ENCODE data around the gene BIN1.

The BIN1 gene, protein sequence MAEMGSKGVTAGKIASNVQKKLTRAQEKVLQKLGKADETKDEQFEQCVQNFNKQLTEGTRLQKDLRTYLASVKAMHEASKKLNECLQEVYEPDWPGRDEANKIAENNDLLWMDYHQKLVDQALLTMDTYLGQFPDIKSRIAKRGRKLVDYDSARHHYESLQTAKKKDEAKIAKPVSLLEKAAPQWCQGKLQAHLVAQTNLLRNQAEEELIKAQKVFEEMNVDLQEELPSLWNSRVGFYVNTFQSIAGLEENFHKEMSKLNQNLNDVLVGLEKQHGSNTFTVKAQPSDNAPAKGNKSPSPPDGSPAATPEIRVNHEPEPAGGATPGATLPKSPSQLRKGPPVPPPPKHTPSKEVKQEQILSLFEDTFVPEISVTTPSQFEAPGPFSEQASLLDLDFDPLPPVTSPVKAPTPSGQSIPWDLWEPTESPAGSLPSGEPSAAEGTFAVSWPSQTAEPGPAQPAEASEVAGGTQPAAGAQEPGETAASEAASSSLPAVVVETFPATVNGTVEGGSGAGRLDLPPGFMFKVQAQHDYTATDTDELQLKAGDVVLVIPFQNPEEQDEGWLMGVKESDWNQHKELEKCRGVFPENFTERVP
- 131 to 160 reads per million in 2 donors for total RNA-seq

GRCh38 chr2:127106991-127107621, at the start of gene BIN1:
Gene BIN1, minus strand, starts transcription at chr2:127107154. Its CDS starts 211 bp downstream, at chr2:127106943.
- DNase-seq: peak; percentile 57

DNA sequence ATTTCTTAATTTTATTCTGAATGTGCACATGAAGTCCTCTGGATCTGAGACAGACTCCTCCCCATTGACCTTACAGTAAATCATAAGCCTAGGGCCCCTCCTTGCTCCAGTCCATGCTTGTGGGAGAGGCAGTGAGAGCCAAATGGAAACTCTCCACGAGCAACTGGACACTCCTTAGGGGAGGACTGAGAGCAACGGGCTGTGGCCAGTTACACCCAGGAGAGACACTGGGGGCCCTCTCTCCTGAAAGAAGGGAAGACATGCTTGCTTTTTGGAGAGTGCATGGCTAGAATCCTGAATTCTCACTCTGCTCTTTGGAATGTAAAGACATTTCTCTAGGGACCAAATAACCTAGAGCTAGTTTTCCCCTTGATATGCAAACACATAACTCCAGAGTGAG, 49.0 kb upstream of the BIN1 start:
- no peak for DNase-seq

DNA sequence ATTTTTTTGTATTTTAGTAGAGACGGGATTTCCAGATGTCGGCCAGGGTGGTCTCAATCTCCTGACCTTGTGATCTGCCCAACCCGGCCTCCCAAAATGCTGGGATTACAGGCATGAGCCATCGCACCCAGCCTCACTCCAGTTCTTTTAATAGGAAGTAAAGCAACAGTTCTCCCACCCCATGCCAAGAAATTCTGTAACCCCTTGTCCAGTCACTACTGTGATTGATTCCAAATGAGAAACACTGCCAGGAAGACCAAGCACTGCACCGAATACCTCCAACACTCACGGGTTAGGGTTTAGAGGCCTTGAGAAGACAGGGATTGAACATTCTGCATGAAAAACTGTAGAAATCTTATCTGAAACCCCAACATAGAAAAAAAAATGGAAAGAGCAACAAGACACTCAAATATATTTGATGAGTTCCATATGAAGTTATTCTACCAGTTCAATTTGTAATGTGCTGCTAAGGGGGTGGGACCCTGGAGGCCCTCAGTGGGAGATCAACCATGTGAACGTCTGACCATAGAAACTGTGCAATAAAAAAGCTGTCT, 48.2 kb upstream of the BIN1 start:
- DNase-seq: no peak

DNA sequence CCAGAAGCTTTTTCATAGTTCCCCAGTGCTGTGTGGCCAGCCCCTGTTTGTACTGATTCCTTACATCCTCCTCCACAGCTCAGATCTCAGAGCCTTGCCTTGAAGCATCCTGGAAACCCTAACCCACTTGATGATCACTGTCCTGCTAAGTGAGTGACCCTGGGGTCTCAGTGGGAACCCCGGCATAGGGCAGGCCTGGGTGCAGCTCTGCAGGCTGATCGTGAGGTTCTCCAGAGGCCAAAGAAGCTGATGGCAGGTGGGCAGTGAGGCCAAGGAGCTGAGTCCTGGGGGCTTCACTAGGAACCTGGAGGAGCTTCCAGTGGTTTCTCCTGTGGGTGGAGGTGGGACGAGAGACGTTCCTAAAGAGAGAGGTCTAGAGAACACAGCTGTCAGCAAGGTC, 47.4 kb upstream of the BIN1 start:
- no peak for DNase-seq

GRCh38 chr2:127153691-127154158, 46.8 kb upstream of the BIN1 start:
- no peak for DNase-seq

- DNase-seq: no peak
Observed at GRCh38 chr2:127150996-127151395, 44.0 kb upstream of the BIN1 start.

DNA sequence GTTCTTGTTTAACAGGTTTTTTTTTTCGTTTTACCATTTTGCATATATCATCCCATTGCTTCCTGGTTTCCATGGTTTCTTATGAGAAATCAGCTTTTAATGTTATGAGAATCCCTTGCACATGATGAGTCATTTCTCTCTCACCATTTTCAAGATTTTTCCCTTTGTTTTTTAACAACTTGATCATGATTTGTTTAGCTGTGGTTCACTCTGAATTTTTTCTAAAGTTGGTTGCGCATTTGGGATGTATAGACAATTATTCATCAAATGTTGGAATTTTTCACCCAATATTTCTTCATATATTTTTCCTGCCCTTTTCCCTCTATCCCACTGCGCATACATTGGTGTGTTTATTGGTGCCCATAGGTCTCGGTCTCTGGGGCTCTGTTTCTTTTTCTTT, 42.4 kb upstream of the BIN1 start:
- no peak for DNase-seq

DNA sequence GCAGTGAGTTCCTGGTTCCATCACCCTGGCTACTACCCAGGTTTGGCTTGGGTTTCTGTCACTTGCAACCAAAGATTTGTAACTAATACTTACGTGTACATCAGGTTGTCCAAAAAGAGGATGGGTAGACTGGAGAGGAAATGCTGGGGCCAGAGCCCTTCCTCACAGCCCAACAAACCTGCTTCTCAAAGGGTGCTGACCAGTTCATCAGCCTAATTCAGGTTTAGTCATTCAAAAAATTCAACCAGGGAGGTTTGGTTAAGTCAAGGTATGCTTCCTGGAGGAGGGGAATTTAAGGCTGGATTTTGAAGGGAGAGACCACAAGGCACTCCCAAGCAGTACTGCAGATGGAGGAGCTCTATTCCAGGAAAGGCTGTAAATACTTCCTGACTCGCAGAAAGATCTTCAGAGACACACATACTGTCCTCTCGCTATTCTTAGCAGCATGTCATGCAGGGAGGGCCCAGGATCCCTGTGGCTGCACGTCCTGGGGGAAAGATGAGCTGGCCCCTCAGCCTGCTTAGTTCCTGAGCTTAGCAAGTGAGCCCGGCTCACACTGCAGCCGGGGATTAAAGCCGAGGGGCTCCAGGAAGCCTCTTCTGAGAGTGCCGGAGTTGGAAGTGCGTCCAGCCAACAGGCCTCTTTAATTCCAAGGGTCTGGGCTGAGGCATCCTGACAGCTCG, 40.0 kb upstream of the BIN1 start:
- DNase-seq: no peak

DNA sequence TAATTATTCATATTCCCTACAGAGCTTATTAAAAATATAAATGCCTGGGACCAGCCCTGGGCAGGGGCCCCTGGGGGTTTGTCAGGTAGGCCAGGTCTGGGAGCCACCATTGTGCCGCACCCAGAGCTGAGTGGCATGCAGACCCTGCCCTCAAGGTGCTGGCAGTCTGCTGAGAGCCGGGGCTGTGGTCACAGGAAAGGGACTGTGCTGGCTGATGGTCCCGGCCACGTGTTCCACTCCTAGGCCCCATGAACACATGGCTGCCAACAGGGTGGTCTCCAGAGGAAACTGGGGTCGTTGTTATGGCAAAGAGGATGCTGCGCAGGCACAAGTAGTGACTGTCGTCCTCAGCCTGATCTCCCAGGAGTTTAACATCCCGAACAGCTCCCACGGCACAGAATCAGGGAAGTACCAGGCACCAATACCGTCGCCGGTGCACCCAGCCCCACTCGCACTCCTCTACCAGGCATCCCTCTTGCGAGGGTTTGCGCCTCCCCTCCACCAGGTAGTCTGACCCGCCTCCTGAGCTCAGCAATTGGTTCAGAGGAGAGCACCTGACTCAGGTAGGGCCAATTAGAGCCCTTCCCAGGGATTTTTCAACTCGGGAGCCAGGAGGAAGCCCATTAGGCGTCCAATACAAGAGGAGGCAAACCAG, 39.2 kb upstream of the BIN1 start:
- no peak for DNase-seq

GRCh38 chr2:127145280-127145895, 38.4 kb upstream of the BIN1 start:
- no peak for DNase-seq

DNA sequence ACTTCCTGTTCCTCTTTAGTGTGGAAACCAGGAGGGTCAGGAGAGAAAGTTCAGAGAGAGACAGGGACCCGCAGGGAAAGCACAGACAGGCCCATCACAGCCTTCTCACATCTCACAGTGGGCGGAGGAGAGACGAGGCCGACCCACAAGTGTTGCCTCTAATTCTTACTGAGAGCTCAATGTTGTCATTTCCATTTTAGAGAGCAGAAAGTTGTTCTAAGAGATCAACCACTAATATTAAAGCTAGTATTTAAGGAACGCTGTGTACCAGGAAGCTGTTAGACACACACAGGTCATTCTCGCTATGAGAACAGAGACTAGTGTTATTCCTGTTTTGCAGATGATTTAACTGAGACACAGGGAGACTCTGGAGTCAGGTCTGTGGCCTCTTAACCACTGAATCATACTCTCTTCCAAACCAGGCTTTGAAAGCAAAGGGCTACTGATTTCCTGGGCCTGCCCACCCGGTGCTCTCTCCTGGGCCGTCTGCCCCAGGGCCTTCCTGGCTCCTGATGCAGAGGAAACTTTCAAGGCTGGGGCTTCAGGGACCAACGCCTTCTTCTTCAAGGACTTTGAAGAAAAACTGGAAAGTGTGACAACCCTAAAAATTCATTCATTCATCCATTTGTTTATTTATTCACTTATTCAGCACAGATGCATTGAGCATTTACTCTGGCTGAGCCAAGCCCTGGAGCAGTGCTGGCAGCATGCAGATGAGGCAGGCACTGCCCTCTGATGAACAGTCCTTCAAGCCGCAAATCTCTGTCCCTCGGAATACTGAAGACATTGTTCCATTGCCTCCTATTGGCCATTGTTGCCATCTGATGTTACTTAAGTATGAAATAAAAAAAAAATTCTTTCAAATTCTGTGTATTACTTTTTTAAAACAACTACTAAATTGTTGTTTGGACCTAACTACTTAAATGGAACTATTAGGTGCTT, 37.2 kb upstream of the BIN1 start:
- no peak for DNase-seq

DNA sequence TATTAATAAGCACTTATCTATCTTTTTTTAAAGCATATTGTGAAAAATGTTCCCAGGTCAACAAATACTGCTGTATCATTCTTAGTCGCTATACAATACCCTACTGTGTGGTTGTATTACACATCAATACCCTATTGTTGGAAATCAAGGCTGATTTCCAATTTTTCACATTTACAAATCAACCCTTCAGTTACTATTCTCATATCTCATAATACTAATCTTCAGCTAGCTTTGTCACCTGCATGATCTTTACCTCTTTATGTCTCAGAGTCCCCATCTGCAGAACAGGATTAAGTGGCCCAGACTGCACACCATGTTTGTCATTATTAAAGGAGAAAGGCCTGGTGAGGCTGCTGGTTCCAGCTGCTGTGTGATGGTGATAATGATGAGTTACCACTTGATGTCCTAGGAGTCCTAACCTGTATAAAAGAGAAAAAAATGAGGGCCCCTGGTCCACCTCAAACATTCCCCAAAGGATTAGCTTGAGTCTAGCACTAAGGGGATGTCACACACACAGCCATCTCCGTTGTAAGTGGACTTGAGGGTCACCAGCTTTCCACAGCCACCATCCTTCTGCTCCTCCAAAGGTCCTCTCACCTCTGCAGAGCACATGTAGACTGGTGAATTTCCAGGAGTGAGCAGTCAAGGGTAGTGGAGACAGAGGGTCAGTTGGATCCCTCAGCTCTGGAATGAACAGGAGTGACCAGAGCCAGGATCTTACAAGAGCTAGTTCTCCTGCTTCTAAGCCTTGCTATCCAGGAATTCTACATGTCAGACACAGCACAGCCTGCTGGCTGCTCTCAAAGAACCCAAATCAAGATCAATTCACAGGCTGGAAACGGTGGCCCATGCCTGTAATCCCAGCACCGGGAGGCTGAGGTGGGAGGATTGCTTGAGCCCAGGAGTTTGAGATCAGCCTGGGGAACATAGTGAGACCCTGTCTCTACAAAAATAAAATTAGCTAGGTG, 36.0 kb upstream of the BIN1 start:
- DNase-seq: no peak

DNA sequence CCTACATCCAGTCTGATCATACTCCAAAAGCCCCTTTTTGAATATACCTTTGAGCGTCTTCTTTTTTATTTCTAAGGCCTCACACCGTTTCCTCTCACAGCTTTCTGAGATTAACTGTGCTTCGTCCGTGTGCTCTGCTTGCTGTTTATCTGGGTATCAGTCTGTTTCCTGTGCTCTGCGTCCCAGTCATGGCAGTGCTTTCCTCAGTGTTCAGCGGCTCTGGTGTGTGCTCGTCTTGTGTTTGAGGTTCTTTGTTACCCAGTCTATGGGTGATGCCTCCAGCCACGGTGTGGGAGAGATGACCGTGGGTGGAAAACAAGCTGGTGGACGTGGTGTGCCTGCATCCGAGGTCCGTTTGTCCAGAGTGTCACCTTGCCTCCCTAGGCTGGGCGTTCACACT, 33.6 kb upstream of the BIN1 start:
- no peak for DNase-seq

DNA sequence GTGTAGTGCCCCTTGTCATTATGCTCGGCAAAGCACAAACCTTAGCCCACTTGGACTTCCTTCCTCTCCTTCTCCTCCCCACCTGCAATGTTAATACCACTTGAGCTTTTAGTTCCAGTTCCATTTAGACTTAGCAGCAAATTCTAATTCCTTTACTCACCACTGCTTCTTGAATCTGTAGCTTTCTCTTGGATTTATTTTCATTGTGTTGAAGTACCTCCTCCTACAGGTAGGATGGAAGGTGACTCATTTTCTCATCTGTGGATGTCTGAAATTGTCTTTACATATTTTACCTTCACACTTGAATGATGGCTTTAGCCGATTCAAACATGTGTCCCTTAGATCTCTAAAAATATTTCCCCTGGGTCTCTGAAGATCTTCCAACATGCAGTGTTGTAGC, 32.8 kb upstream of the BIN1 start:
- DNase-seq: no peak

GRCh38 chr2:127138281-127138680, 31.3 kb upstream of the BIN1 start:
- no peak for DNase-seq

DNA sequence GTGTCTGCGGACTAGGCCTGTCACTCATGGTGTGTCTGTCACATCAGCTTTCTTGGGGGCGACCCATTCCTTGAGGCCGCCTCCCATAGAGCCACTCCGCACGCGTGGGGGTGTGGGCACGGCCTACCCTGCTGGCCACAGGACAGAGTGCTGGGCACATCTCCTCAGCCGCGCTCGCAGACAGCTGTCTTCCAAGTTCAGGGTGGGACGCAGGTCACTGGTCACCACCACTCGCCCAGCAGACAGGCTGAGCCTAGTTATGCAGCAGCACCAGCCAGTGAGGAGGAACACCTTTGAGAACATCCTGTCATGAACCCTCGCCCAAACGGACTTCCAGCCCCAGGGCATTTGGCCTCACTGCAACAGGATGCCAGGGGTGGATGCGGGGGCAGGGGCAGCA, 30.8 kb upstream of the BIN1 start:
- no peak for DNase-seq

DNA sequence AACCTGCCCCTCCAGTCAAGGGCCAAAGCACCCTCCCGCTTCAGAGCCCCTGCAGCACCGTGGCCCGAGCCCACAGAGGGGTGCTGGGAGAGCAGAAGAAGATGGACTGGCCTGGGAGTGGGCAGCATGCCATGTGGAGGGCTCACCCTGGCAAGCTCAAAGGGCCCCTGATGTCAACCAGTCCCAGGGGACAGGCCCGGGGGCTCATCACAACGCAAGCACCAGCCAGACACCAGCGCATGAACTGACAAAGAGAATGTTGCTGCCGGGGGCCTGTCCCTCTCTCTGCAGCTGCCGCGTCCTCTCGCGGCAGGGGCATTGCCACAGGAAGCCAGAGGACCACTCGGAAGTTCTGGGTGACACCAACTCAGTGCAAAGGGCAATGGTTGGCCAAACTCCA, 30.3 kb upstream of the BIN1 start:
- no peak for DNase-seq

DNA sequence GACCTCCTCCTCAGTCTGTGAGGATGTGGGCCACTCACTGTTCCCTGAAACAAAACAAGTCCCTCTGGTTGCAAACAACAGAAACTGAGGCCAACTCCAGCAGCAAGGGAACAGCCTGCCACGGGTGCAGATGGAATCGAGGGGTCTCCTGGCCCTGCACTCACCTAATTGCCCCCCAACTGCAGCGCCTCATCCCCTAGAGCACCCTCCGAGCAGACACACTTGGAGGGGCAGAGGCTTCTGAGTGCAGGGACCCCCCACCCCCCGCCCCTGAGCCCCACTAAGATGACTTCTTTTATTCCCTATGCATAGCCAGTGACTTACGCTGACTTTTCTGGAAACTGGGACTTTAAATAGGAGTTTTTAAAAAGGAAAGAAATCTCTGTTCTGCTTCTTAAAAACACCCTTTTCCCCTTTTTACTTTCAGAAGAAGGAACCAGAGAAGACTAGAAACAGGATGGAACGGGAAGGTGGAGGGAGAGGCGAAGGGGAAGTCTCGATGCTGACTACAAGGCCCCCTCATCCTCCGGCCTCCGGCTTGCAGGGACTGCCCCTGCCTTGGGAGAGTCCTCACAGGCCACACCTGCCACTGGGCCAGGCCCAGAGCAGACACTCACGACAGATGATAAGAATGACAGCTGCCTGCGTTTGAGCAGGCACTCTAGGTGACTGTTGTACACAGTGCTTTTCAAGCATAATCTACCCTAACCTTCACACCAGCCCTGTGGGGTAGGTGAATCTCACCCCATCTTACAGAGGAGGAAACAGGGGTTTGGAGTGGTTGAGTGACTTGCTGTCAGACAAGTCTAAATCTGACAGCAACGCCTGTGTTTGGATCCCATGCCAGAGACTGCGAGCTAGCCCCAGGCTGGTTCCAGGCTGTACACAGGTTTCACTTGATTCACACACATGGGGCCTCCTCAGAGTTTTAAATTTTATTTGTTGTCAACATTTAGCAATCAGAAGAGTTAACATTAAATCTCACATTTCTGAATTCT, 28.2 kb upstream of the BIN1 start:
- no peak for DNase-seq
